ENCODE data around the gene POU1F1.

GRCh38 chr3:87305517-87305916 is 29.1 kb upstream of the POU1F1 start:
- TF ChIP-seq CTCF (IDR thresholded peaks at IDR 0.05) (no peak), POLR2A (IDR thresholded peaks at IDR 0.05) (no peak)

Data from upper lobe of left lung (tissue), 4 donors.